Measurements from ENCODE around the gene ESYT2.

Gene ESYT2

GRCh38 chr7:158687406-158687805 is 141.9 kb downstream of the ESYT2 start:
- H3K4me3 ChIP-seq (ENCODE audit: low read depth, low read length), result no peak overlapping the region
- no peak for TF ChIP-seq CTCF (IDR thresholded peaks at IDR 0.05; ENCODE audit: insufficient read depth, low read length, missing control alignments)
- no peak for DNase-seq (ENCODE audit: low read depth, low spot score)
- POLR2A ChIA-PET, result no interaction called here
- CTCF ChIA-PET, result interaction anchor here (2.9 kb wide), 1 partner anchor 9 kb away, joined by 25 read pairs; no protein-coding TSS in a partner anchor

DNA sequence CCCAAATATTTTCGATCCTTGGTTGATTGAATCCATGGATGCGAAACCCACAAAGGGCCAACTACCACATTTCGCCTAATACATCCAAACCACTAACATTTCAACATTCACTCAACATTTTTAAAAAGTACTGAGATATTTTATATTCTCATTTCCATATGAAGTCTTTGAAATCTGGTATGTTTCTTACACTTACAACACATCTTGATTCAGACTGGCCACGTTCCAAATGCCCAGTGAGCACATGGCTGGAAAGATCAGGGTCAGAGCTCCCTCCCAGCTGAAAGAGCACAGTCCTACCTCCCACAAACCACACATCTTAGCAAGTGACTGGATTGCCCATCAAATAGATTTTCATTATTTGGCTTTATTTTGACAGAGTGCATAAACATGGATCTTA is 143.6 kb downstream of the ESYT2 start:
- ChIA-PET POLR2A (no interaction called here), CTCF (interaction anchor here (2.9 kb wide), 1 partner anchor 11 kb away, joined by 25 read pairs; no protein-coding TSS in a partner anchor)
- no peak for DNase-seq (ENCODE audit: low read depth, low spot score)
- TF ChIP-seq CTCF (IDR thresholded peaks at IDR 0.05; ENCODE audit: insufficient read depth, low read length, missing control alignments), result no peak
- H3K4me3 ChIP-seq (ENCODE audit: low read depth, low read length), result no peak overlapping the region

DNA sequence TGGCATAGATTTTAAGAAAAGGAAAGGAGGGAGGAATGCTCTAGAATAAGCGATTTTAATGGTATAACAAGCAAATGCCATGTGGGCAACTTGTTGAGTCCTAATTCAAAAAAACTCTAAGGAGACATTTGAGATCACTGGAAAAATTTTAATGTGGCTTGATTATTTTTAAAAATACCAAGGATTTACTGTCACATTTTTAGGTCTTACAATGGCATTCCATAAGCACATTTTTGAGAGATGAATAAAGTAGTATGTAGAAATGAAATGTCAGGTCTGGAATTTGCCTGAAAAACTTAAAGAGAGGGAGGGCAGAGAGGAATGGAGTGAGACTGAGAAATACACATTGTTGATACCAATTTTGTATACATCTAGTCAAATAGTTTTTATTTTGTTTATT is 145.0 kb downstream of the ESYT2 start:
- CTCF ChIA-PET, result no interaction called here
- TF ChIP-seq CTCF (IDR thresholded peaks at IDR 0.05; ENCODE audit: insufficient read depth, low read length, missing control alignments), result no peak
- POLR2A ChIA-PET, result no interaction called here

GRCh38 chr7:158683541-158683940 is 145.8 kb downstream of the ESYT2 start:
- TF ChIP-seq CTCF (IDR thresholded peaks at IDR 0.05; ENCODE audit: insufficient read depth, low read length, missing control alignments), result no peak
- no peak for DNase-seq (ENCODE audit: low read depth, low spot score)
- no peak overlapping the region for H3K4me3 ChIP-seq (ENCODE audit: low read depth, low read length)
- ChIA-PET CTCF (no interaction called here), POLR2A (no interaction called here)

More for the DNA sequence above, 145.0 kb downstream of the ESYT2 start:
- no peak overlapping the region for H3K4me3 ChIP-seq (ENCODE audit: low read depth, low read length)
- DNase-seq (ENCODE audit: low read depth, low spot score), result no peak

DNA sequence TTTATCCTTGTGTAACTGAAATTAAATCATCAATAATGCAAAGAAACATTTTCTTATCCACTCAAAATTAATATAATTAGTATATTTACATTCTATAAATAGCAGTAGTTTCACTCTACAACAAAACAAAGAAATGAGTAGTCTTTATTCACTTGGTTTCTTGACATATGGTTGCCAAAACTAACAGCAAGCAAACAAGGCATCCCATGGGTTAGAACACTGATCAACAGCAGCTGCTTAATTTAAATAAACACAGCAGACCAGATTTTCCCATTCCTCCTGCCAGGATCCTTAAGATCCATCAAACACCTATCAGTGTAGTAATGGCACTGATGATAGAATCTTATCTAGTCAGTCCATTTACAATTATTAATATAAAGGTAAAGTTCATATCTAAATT is 146.9 kb downstream of the ESYT2 start:
- no peak for TF ChIP-seq CTCF (IDR thresholded peaks at IDR 0.05; ENCODE audit: insufficient read depth, low read length, missing control alignments)
- ChIA-PET POLR2A (no interaction called here), CTCF (interaction anchor here (0.7 kb wide), 1 partner anchor 13 kb away, joined by 3 read pairs; no protein-coding TSS in a partner anchor)
- no peak for DNase-seq (ENCODE audit: low read depth, low spot score)
- H3K4me3 ChIP-seq (ENCODE audit: low read depth, low read length), result no peak overlapping the region
